ENCODE data around the gene KYNU.
"Not testable (repeated sequence)": the region's sequence is repeated elsewhere in the genome, so short reads cannot be mapped to it uniquely, and the experiment has no call there.

The KYNU gene

DNA sequence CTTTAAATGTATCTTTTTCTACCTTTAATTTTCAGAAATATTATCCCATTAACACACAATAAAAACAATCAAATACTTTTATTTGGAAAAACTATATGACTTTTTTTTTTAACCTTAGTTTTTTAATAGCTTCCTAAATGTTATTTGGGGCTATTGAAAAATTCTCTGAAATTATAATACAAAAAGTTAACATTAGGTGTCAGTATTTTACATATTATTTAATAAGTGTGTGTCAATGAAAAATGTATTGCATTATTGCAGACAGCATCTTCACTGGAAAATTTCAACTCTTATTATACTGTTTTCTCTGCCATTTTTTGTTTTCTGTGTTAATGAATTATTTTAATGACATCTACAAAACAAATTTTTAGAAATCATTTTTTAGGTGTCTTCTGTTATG is 200.6 kb downstream of the KYNU start:
- intact Hi-C loops (cut with DNase I) = no loop called here
- no peak for DNase-seq

DNA sequence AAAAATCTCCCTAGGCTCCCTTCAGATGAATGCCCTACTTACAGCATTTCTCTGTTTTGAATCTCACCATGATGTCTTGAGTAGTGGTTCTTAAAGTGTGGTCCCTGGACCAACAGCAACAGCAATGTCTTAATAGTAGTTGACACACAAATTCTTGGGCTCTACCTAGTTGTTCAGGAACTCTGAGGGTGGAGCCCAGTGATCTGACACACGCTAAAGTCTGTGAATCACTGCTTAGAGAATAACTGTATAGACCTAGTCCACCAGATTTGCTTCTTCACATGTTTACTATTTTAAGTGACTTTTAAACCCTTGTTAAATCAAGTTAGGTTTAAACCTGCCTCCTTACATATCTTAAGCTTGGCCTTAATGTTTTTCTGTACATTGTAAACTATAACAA is 204.2 kb downstream of the KYNU start:
- intact Hi-C loops (cut with DNase I) = no loop called here
- DNase-seq = no peak

DNA sequence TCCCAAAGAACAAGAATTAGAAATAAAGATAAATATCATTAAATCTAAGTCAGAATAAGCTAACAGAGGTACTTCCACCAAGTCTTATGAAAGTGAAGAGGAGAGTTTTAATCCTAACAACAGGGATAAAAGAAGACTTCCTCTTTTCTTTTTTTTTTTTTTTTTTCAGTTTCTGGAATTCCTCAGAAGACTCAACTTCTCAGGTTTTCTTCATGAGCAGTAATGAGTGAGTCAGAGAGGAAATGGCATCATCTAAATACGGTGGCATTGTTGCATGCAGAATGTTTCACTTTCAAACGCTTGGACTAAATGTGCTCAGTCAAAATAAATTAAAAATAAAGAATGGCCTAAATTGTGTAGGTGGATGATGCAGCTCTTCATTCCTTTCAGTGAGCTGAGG is 206.2 kb downstream of the KYNU start:
- DNase-seq = no peak
- intact Hi-C loops (cut with DNase I) = no loop called here

DNA sequence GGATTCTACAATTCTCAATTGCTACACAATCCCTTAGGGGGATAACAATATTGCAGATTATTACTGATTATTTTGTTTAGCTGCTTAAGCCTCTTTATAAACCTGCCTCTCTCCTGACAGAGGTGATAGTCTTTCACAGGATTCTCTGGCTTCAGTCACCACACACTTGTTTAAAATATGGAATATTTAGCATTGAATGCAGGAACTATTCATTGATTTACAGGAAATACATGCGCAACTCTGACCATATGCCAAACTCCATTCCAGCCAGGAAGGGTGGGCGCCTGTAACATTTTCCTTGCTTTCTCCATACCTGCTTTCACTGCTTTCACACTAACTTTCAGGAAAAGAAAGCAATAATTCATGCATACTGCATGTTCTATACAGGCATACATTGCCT is 207.0 kb downstream of the KYNU start:
- intact Hi-C loops (cut with DNase I) = no loop called here
- no peak for DNase-seq

DNA sequence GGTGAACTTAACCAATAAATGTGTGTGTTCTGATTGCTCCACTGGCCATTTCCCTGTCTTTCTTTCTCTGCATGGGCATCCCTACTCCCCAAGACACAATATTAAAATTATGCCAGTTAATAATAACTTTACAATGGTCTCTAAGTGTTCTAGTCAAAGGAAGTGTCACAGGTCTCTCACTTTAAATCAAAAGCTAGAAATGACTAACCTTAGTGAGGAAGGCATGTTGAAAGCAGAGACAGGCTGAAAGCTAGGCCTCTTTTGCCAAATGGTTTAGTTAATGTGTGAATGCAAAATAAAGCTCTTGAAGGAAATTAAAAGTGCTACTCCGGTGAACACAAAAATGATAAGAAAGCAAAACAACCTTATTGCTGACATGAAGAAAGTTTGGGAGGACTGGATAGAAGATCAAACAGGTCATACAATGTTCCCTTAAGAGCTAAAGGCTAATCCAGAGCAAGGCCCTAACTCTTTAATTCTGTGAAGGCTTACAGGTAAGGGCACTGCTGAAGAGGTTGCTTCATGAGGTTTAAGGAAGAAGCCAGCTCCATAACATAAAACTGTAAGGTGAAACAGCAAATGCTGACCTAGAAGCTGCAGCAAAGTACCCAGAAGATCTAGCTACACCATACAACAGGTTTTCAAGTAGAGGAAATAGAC is 207.8 kb downstream of the KYNU start:
- no peak for DNase-seq
- intact Hi-C loops (cut with DNase I) = no loop called here

DNA sequence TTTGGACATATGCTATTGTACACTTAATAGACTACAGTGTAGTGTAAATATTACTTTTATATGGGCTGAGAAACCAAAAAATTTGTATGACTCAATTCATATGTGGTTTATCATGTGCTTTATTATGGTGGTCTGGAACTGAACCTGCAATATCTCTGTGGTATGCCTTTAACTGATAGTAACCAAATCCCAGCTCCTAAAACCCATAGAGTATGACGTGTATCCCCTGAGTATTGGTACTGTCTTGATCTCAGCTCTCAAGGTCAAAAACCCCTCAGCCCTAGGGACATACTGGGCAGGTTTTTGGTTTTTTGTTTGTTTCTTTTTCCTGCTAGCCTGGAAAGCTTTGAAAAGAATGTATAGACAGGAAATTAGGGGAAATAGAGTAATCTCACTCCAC is 209.6 kb downstream of the KYNU start:
- intact Hi-C loops (cut with DNase I) = no loop called here

DNA sequence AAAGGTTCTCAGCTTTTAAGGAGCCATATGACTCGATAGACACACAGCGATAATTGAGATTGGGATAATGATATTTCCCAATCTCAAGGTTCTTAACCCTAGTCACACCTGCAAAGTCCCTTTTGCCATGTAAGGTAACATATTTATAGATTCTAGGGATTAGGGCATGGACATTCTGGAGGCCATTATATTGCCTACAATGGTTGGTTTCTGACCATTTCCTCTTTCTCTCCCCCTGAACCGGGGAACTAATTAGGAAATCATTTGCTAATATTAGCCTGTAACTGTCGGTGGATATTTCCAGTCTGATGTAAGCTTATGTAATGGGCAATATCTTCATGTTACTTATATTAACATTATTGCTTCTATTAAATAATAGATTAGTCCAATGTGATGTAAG is 210.9 kb downstream of the KYNU start:
- no peak for DNase-seq
- intact Hi-C loops (cut with DNase I) = no loop called here

More for the DNA sequence above, 209.6 kb downstream of the KYNU start:
- DNase-seq = no peak

DNA sequence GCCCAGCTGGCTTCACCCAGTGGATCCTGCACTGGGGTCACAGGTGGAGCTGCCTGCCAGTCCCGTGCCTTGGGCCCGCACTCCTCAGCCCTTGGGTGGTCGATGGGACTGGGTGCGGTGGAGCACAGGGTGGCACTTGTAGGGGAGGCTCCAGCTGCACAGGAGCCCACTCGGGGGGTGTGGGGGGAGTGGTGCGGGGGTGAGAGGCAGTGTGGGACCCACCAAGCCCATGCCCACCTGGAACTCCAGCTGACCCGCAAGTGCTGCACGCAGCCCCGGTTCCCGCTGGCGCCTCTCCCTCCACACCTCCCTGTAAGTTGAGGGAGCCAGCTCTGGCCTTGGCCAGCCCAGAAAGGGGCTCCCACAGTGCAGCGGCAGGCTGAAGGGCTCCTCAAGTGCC is 212.1 kb downstream of the KYNU start:
- DNase-seq = peak in 2 of 10 donors; percentile 63 to 67

More for the DNA sequence above, 212.1 kb downstream of the KYNU start:
- intact Hi-C loops (cut with DNase I) = not testable (repeated sequence)

Data from posterior cingulate gyrus (tissue), 11 donors.